ENCODE results near the gene MIPOL1.

DNA sequence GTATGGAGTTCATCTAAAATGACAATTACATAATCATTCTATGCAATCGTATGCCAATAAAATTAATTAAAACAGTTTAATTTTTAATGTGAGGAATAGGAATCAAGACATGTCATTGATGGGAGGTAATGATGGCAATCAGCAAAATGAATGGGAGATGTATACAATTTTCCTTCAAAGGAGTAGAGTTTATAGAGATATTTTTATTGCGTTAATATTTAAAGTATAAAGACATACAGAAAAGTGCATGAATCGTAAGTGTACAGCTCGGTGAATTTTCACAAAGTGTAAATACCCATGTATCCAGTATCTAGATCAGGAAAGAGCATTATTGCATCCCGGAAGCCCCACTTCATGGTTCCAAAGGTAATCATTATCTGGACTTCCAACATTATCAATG, 1.2 kb downstream of the MIPOL1 start:
- TF ChIP-seq, protein P1, sequence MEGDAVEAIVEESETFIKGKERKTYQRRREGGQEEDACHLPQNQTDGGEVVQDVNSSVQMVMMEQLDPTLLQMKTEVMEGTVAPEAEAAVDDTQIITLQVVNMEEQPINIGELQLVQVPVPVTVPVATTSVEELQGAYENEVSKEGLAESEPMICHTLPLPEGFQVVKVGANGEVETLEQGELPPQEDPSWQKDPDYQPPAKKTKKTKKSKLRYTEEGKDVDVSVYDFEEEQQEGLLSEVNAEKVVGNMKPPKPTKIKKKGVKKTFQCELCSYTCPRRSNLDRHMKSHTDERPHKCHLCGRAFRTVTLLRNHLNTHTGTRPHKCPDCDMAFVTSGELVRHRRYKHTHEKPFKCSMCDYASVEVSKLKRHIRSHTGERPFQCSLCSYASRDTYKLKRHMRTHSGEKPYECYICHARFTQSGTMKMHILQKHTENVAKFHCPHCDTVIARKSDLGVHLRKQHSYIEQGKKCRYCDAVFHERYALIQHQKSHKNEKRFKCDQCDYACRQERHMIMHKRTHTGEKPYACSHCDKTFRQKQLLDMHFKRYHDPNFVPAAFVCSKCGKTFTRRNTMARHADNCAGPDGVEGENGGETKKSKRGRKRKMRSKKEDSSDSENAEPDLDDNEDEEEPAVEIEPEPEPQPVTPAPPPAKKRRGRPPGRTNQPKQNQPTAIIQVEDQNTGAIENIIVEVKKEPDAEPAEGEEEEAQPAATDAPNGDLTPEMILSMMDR (IDR thresholded peaks at IDR 0.05) = no peak
- no peak for TF ChIP-seq POLR2A (IDR thresholded peaks at IDR 0.05)
